ENCODE results near the gene CPB1.

The CPB1 gene

GRCh38 chr3:148833223-148833622 is 5.6 kb downstream of the CPB1 start:
- DNase-seq = no peak

- no peak for DNase-seq
These were observed 12.2 kb downstream of the CPB1 start for GRCh38 chr3:148839805-148840204.

DNA sequence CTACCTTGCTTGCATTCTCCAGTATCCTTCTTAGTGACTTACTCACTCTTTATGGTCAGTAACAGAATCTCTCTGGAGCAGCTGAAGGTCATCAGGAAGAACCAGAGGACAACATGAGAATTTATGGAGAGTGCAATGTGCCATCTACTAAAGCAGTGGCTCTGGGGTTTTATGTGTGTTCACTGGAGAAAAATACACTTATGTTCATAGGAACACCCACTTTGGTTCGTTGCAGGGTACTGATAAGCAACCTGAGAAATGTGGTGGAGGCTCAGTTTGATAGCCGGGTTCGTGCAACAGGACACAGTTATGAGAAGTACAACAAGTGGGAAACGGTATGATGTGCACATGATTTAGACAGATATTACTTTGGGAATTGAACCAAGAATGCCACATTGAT is 12.8 kb downstream of the CPB1 start:
- no peak for DNase-seq

GRCh38 chr3:148845756-148846395 is 18.3 kb downstream of the CPB1 start:
- DNase-seq = no peak

DNA sequence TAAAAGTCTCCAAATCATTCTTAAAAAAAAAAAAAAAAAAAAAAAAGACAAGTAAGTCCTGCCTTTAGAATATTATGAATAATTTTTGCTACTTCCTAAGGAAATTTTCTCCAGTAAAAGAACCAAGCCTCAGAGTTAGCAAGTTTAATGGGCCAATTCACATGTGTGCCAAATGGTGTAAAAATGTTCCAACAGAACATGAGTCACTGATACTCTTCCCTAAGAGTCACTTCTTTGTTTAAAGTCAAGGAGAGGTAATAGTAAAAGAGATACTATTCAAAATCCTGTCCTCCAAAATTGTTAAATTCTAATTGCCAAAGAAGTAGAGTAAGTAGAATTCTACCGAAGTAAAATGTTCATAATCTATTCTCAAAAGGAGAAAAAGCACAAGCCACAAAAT is 19.7 kb downstream of the CPB1 start:
- no peak for DNase-seq

DNA sequence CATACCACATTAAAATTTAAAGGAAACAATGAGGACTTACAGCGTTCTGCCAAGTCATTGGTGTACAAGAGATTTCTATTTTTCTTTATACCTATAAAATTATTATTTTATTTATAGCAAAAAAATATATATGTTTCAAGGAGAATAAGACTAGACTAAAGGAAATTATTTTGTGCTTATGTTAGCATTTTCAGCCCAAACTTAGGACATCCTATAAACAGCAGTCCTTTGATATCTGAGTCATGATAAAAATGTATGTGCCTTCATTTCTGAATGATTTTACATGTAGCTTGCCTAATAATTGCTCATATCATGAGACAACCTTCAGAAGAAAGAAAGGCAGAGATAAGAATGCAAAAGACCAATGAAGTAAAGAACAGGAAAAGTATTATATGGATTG is 20.8 kb downstream of the CPB1 start:
- DNase-seq = no peak

- no peak for DNase-seq
These were observed 24.8 kb downstream of the CPB1 start for GRCh38 chr3:148852271-148852992.

- no peak for DNase-seq
These were observed 25.5 kb downstream of the CPB1 start for GRCh38 chr3:148853076-148853475.

DNA sequence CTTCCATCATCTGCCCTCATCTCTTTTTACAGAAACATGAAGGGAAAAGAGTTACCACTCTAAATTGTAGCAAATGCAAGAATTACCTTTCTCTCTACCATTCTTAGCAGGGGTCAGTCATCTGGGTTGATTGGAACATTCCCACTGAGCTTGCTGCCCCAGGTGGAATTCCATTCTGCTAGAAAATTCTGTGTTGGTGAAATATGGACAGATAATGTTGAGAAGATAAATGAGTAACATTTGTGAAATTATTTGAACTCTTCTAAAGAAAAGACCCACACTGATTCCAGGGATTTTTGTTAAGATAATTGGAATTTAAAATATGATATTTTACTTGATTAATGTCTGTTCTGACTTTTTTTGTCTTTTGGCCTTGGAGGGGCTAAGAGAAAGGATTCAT is 26.4 kb downstream of the CPB1 start:
- no peak for DNase-seq

DNA sequence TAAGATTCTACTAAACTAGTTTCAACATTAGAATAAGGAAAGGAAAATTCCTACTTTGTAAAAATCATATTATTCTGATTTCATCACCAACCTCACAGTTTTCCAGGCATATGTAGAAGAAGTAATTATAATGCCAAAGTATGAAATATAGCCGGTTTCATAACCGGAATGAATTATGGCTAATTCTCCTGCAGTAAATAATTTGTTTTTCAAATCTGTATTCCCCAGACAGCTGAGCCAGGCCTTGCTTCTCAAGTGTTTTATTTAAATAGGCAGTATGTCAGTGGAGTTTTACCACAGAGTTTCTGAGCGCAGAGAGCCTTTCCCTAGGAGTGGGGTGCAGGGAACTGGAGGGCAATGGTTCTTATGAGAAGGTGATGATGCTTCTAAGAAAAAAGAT is 28.8 kb downstream of the CPB1 start:
- no peak for DNase-seq

DNA sequence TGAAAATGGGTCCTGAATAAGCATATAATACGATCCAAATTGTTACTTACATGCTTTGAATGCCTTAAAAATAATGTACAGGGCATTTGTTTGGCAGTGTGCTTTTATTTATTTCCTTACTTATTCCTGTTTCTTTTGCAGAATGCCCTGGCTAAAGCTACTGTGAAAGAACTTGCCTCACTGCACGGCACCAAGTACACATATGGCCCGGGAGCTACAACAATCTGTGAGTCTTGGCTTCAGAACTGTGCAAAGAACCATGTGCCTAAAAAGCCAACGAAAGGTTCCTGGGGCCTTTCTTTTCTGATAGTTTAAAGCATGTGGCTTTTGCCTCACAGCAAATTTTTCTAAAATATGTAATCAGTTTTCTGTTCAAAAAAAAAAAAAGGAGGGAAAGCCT is 29.7 kb downstream of the CPB1 start:
- DNase-seq = no peak

DNA sequence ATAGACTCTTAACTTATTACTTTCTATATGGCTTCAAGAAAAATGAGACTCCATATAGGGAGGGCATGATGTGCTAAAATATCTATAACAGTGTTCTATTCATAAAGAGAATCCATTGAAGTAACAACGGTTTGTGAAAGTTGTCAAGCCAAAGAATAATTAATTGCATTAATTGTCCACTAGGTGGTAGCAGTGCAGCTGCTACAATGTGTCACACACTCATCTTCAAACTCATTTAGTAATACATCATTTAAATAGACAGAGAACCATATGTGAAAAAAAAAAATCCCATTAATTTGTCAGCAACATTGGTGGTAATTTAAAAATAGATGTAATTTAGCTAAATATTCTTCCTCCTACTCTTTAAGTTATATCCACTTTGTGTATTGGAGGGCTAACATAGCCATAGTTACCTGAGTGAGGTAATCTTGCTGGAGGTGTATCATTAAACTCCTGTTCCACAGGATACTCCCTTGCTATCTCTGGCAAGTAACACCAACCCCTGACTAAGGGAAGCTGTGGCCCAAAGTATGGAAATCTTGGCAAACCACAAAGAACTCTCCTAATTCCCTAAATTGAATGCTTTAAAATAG is 33.8 kb downstream of the CPB1 start:
- no peak for DNase-seq

DNA sequence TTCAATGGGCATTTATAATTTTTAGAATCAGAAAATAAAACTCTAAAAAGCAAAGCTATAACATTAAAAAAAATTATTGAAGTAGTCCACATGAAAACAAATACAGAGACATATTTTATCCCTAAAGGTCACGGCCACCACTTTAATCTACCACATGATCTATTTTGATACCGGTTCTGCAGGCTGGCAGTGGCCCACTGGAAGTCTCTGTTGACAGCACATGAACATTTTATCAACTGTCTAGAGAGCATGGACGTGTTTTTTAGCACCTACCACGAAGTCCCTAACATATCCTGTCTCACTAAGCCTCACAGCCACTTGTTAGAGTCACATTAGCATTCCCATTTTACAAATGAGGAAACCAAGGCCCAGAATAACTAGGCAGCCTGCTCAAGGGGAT is 35.7 kb downstream of the CPB1 start:
- no peak for DNase-seq

- DNase-seq = no peak
These were observed 36.2 kb downstream of the CPB1 start for GRCh38 chr3:148863814-148864213.

GRCh38 chr3:148865049-148865448 is 37.4 kb downstream of the CPB1 start, which contains the start of gene CPA3:
Gene CPA3, plus strand, starts transcription at chr3:148865296. Its CDS starts 12 bp downstream, at chr3:148865308.
- no peak for DNase-seq

GRCh38 chr3:148866261-148866660 is 38.6 kb downstream of the CPB1 start:
- DNase-seq = no peak

- DNase-seq = no peak
These were observed 45.8 kb downstream of the CPB1 start for GRCh38 chr3:148873270-148873927.

- DNase-seq = no peak
These were observed 46.4 kb downstream of the CPB1 start for GRCh38 chr3:148873977-148874376.

DNA sequence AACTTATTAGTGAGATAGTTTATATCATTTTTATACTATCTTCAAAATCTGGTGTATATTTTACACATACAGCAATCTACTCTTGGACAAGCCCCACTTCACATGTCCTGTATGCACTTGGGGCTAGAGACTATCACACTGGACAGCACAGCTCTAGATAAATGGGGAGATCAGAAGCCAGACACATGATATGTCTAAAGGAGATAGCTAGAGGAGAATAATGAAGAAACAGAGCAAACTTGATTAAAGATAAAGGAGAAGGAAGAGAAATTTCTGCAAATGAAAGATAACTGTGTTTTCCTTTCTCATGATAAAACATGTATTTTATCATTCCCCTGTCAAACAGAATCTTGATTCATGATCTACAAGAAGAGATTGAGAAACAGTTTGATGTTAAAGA is 50.5 kb downstream of the CPB1 start:
- no peak for DNase-seq

DNA sequence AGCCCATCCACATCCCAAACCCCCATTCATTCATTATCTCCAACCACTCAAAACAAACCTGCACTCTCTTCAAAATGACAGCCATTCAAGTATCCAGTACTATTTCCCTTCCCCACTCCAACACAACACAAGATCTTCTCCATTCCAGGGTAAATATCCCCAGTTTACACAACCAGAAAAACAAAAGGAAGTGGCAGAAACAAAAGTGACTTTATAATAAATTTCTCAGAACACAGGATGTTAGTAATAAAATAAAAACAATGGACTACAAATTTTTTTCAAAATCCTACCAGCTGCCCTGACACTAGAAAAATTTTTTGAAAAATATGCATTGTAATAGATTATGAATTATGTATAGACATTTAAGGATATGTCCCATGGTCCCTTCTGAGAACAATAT is 51.6 kb downstream of the CPB1 start:
- no peak for DNase-seq

GRCh38 chr3:148880681-148881080 is 53.1 kb downstream of the CPB1 start:
- no peak for DNase-seq

DNA sequence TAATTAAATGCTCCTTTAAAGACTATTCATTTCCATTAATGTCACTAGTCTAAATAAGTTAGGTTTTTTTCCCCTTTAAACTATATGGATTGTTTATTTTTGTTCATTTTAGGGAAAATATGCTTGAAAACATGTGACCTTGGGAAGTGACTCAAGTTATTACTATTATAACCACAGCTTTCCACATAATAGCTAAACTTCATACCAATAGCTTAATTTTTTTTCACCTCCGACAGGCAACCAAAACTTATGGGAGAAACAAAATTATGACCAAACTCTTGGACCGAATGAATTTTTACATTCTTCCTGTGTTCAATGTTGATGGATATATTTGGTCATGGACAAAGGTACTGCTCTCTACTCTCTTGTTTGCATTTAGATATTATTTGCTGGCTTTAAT is 53.7 kb downstream of the CPB1 start:
- DNase-seq = no peak

DNA sequence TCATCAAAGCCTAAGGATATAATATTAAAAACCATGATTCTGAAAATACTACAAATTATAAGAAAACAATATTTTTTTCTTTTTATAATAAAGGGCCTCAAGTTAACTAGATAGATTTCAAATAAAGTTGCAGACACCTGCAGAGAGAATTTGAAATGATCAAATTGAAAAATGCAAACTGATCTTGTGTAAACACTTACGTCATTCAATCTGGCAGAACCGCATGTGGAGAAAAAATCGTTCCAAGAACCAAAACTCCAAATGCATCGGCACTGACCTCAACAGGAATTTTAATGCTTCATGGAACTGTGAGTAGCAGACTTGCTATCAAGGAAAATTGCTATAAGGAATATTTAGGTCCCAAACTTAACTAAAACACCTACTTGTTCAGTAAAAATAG is 54.7 kb downstream of the CPB1 start:
- no peak for DNase-seq

DNA sequence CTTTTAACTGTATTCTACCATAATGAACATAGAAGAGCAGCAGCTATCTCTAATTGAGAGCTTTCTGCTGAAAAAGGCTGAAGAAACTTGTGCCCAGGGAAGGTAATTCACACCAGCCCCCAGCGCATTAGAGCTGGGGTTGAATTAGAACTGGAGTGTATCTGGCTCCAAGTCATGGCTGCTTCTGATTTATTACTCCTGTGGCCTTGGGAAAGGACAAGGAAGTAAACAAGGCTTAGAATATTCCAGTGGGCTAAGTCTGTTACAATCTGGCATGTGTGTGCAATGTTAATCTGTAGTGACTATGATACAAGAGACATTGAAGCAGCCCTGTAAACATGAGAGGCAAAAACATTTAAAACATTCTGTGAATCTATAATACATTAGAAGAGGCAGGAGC is 55.6 kb downstream of the CPB1 start:
- DNase-seq = no peak

All from T1000 (cell line).